ENCODE results near the gene IFNG.

Gene IFNG

DNA sequence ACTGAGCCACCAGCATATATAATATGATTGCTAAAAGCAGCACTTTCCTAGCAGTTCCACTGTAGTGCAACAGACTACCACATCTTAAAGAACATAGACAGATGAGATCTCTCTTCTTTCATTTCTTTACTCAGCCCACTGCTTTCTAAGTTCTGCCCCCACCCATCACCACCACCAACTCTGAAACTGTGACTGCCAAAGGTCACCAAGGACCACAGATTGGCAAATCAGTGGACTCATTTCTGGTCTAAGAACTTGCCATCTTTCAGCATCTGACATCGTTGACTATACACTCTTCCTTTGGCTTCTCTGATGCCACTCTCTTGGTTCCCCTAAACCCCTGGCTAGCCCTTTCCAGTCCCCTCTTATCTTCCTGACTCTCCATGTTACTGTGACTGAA is 38.4 kb downstream of the IFNG start:
- H3K9me3 ChIP-seq (ENCODE audit: low read length), result no peaks in the 10 kb centered on the region
- H3K4me1 ChIP-seq (ENCODE audit: insufficient read depth, low read length), result no peaks in the 10 kb centered on the region
- H2AFZ ChIP-seq (ENCODE audit: low read depth, low read length), result no peak overlapping the region
- H3K4me3 ChIP-seq (ENCODE audit: low read length), result no peak overlapping the region
- no peaks in the 10 kb centered on the region for H3K36me3 ChIP-seq (ENCODE audit: insufficient read depth, low read length)
- no peaks in the 10 kb centered on the region for H3K27me3 ChIP-seq (ENCODE audit: insufficient read depth, low read length)

GRCh38 chr12:68119724-68120211 is 39.8 kb downstream of the IFNG start:
- Histone ChIP-seq H3K27me3 (ENCODE audit: insufficient read depth, low read length) (no peaks in the 10 kb centered on the region), H3K9me3 (ENCODE audit: low read length) (no peaks in the 10 kb centered on the region), H2AFZ (ENCODE audit: low read depth, low read length) (no peak overlapping the region), H3K4me3 (ENCODE audit: low read length) (no peak overlapping the region), H3K36me3 (ENCODE audit: insufficient read depth, low read length) (no peaks in the 10 kb centered on the region), H3K4me1 (ENCODE audit: insufficient read depth, low read length) (no peaks in the 10 kb centered on the region)

DNA sequence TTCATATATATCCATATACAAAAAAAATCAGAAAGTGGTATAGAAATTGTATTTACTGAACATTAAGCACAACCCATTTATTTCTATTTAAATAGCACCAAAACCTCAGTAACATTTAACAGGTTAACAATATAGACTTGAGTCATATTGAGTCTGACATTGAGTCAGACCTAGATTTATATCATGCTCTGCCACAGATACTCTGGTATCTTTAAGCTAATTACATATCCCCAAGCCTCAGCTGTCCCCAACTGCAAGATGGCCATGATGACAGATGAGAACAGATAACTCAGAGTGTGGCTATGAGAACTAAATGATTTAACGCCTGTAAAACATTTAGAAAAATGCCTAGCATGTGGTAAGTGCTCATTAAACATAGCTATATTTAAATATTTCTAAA is 40.3 kb downstream of the IFNG start:
- no peak overlapping the region for H2AFZ ChIP-seq (ENCODE audit: low read depth, low read length)
- H3K4me3 ChIP-seq (ENCODE audit: low read length), result no peak overlapping the region
- no peaks in the 10 kb centered on the region for H3K36me3 ChIP-seq (ENCODE audit: insufficient read depth, low read length)
- no peaks in the 10 kb centered on the region for H3K4me1 ChIP-seq (ENCODE audit: insufficient read depth, low read length)
- no peaks in the 10 kb centered on the region for H3K27me3 ChIP-seq (ENCODE audit: insufficient read depth, low read length)
- H3K9me3 ChIP-seq (ENCODE audit: low read length), result no peaks in the 10 kb centered on the region

- Histone ChIP-seq H3K4me3 (ENCODE audit: low read length) (no peak overlapping the region), H3K4me1 (ENCODE audit: insufficient read depth, low read length) (no peaks in the 10 kb centered on the region), H3K9me3 (ENCODE audit: low read length) (no peaks in the 10 kb centered on the region), H2AFZ (ENCODE audit: low read depth, low read length) (no peak overlapping the region), H3K36me3 (ENCODE audit: insufficient read depth, low read length) (no peaks in the 10 kb centered on the region), H3K27me3 (ENCODE audit: insufficient read depth, low read length) (no peaks in the 10 kb centered on the region)
These were observed 41.3 kb downstream of the IFNG start for GRCh38 chr12:68118096-68118755.

GRCh38 chr12:68117661-68118060 is 41.9 kb downstream of the IFNG start:
- H3K4me3 ChIP-seq (ENCODE audit: low read length), result no peak overlapping the region
- H3K27me3 ChIP-seq (ENCODE audit: insufficient read depth, low read length), result no peaks in the 10 kb centered on the region
- no peak overlapping the region for H2AFZ ChIP-seq (ENCODE audit: low read depth, low read length)
- no peaks in the 10 kb centered on the region for H3K4me1 ChIP-seq (ENCODE audit: insufficient read depth, low read length)
- H3K36me3 ChIP-seq (ENCODE audit: insufficient read depth, low read length), result no peaks in the 10 kb centered on the region
- H3K9me3 ChIP-seq (ENCODE audit: low read length), result no peaks in the 10 kb centered on the region

GRCh38 chr12:68115281-68115680 is 44.3 kb downstream of the IFNG start:
- H3K36me3 ChIP-seq (ENCODE audit: insufficient read depth, low read length), result no peaks in the 10 kb centered on the region
- no peaks in the 10 kb centered on the region for H3K9me3 ChIP-seq (ENCODE audit: low read length)
- no peak overlapping the region for H2AFZ ChIP-seq (ENCODE audit: low read depth, low read length)
- no peak overlapping the region for H3K4me3 ChIP-seq (ENCODE audit: low read length)
- no peaks in the 10 kb centered on the region for H3K4me1 ChIP-seq (ENCODE audit: insufficient read depth, low read length)
- no peaks in the 10 kb centered on the region for H3K27me3 ChIP-seq (ENCODE audit: insufficient read depth, low read length)

- no peak overlapping the region for H2AFZ ChIP-seq (ENCODE audit: low read depth, low read length)
- no peaks in the 10 kb centered on the region for H3K4me1 ChIP-seq (ENCODE audit: insufficient read depth, low read length)
- no peaks in the 10 kb centered on the region for H3K9me3 ChIP-seq (ENCODE audit: low read length)
- no peak overlapping the region for H3K4me3 ChIP-seq (ENCODE audit: low read length)
- H3K27me3 ChIP-seq (ENCODE audit: insufficient read depth, low read length), result no peaks in the 10 kb centered on the region
- no peaks in the 10 kb centered on the region for H3K36me3 ChIP-seq (ENCODE audit: insufficient read depth, low read length)
These were observed 44.9 kb downstream of the IFNG start for GRCh38 chr12:68114606-68115005.

- H3K9me3 ChIP-seq (ENCODE audit: low read length), result no peaks in the 10 kb centered on the region
- no peak overlapping the region for H2AFZ ChIP-seq (ENCODE audit: low read depth, low read length)
- H3K27me3 ChIP-seq (ENCODE audit: insufficient read depth, low read length), result no peaks in the 10 kb centered on the region
- no peak overlapping the region for H3K4me3 ChIP-seq (ENCODE audit: low read length)
- no peaks in the 10 kb centered on the region for H3K36me3 ChIP-seq (ENCODE audit: insufficient read depth, low read length)
- no peaks in the 10 kb centered on the region for H3K4me1 ChIP-seq (ENCODE audit: insufficient read depth, low read length)
These were observed 45.9 kb downstream of the IFNG start for GRCh38 chr12:68113644-68114043.

- Histone ChIP-seq H3K27me3 (ENCODE audit: insufficient read depth, low read length) (no peaks in the 10 kb centered on the region), H3K36me3 (ENCODE audit: insufficient read depth, low read length) (no peaks in the 10 kb centered on the region), H2AFZ (ENCODE audit: low read depth, low read length) (no peak overlapping the region), H3K4me3 (ENCODE audit: low read length) (no peak overlapping the region), H3K4me1 (ENCODE audit: insufficient read depth, low read length) (no peaks in the 10 kb centered on the region), H3K9me3 (ENCODE audit: low read length) (no peaks in the 10 kb centered on the region)
These were observed 47.5 kb downstream of the IFNG start for GRCh38 chr12:68111995-68112394.

DNA sequence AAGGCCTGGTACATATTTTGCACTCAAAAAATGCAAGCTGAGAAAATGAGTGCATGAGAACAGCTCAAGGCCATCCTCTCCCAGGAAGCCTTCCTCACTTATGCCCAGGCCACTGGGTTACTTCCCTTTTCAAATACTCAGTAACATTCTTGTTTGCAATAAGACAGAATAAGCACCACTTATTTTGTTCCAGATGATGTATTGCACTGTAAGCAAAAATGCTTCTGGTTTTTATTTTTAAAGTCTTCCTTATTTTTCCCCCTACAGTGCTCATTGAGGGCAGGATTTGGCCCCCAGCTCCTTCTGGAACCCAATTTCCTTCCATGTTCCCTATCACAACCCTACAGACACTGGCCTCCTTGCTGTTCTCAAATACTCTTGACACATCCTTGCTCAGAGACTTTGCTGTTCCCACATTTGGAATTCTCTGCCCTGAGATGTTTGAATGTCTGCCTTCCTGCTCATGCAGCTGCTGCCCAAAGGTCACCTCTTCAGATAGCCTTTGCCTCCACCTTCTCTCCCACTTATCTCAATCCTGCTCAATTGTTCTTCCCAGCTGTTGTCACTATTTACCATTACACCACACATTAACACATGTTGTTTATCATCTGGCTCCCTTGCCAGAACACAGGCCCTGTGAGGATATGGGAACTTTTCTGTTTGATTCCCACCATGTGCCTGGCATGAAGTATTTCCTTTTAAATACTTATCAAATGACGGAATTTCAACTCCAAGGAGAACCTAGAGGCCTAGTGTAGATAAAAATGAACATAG is 49.9 kb downstream of the IFNG start:
- H3K4me1 ChIP-seq (ENCODE audit: insufficient read depth, low read length), result no peaks in the 10 kb centered on the region
- H2AFZ ChIP-seq (ENCODE audit: low read depth, low read length), result no peak overlapping the region
- no peaks in the 10 kb centered on the region for H3K36me3 ChIP-seq (ENCODE audit: insufficient read depth, low read length)
- H3K9me3 ChIP-seq (ENCODE audit: low read length), result no peaks in the 10 kb centered on the region
- no peaks in the 10 kb centered on the region for H3K27me3 ChIP-seq (ENCODE audit: insufficient read depth, low read length)
- no peak overlapping the region for H3K4me3 ChIP-seq (ENCODE audit: low read length)

GRCh38 chr12:68109001-68109400 is 50.5 kb downstream of the IFNG start:
- Histone ChIP-seq H2AFZ (ENCODE audit: low read depth, low read length) (no peak overlapping the region), H3K27me3 (ENCODE audit: insufficient read depth, low read length) (no peaks in the 10 kb centered on the region), H3K4me1 (ENCODE audit: insufficient read depth, low read length) (no peaks in the 10 kb centered on the region), H3K36me3 (ENCODE audit: insufficient read depth, low read length) (no peaks in the 10 kb centered on the region), H3K9me3 (ENCODE audit: low read length) (no peaks in the 10 kb centered on the region), H3K4me3 (ENCODE audit: low read length) (no peak overlapping the region)

DNA sequence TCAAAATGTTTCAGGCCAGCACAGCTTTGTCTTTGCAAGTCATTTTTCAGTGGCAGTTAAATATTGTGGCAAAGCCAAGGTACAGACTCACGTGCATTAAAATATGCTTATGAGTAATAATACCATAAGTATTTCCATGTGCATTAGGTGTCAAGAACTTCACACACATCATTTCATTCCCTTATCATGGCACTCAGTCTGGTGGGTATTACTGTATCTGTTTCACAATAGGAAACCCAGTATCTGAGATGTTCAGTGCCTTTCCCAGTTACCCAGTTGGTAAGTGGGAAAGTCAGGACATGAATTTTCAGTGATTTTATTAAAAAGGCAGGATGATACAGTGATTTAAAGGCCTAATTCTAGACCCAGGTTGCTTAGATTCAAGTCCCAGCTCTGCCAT is 52.9 kb downstream of the IFNG start:
- H3K9me3 ChIP-seq (ENCODE audit: low read length), result no peaks in the 10 kb centered on the region
- no peak overlapping the region for H3K4me3 ChIP-seq (ENCODE audit: low read length)
- no peaks in the 10 kb centered on the region for H3K27me3 ChIP-seq (ENCODE audit: insufficient read depth, low read length)
- H3K4me1 ChIP-seq (ENCODE audit: insufficient read depth, low read length), result no peaks in the 10 kb centered on the region
- H2AFZ ChIP-seq (ENCODE audit: low read depth, low read length), result no peak overlapping the region
- no peaks in the 10 kb centered on the region for H3K36me3 ChIP-seq (ENCODE audit: insufficient read depth, low read length)

DNA sequence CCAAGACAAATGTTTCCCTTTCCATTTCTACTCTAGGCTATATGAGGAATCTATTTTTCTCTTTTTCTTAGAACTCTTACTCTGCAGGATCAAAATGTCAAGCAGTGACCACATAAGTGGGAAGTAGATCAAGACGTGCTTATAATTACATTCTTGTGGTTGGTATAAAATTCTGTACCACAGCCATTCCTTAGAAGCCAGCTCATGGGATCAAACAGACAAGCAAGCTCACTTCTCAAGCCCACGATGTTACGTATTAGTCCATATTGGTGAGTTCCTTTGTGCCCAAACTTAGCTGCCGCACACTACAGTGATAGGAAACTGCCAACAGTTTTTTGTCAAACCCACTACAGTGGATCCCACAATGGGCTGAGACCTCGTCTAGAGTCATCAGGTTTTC is 53.4 kb downstream of the IFNG start:
- Histone ChIP-seq H3K4me1 (ENCODE audit: insufficient read depth, low read length) (no peaks in the 10 kb centered on the region), H3K27me3 (ENCODE audit: insufficient read depth, low read length) (no peaks in the 10 kb centered on the region), H3K9me3 (ENCODE audit: low read length) (no peaks in the 10 kb centered on the region), H3K36me3 (ENCODE audit: insufficient read depth, low read length) (no peaks in the 10 kb centered on the region), H3K4me3 (ENCODE audit: low read length) (no peak overlapping the region), H2AFZ (ENCODE audit: low read depth, low read length) (no peak overlapping the region)
